ENCODE results near the gene LCN9.
"Not testable (repeated sequence)": the region's sequence is repeated elsewhere in the genome, so short reads cannot be mapped to it uniquely, and the experiment has no call there.

LCN9 gene, protein sequence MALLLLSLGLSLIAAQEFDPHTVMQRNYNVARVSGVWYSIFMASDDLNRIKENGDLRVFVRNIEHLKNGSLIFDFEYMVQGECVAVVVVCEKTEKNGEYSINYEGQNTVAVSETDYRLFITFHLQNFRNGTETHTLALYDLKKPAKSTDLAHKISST

DNA sequence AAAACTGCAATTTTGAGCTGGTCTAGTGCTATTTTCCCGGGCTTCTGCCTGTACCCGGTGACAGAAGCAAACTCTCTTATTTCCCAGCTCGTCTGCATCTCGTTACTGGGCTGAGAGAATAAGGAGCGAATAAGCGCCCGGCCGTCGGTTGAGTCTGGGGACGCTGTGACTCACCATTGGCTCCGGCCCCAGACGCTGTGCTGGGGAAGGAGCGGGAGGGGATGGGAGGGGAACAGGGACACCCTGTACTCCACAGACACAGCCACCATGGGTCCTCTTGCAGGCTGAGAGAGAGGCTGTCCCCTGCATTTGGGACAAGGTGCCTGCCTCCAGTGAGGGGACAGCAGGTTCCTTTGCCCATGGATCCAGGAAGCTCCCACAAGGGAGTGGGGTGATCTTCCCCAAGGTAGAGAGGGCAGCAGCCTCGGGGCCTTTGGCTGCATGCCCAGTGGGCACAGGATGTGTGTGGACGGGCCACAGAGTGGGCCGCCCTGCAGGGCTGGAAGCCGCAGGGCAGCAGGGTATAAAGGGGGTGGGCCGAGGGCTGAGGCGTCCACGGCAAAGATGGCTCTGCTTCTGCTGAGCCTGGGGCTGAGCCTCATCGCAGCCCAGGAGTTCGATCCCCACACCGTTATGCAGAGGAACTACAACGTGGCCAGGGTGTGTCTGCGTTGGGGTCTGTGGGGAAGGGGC, at the start of gene LCN9:
TSS of gene LCN9 (plus strand) at position 552 of the 693 bp plus-strand sequence. CDS start at position 565, 13 bp downstream.
- in situ Hi-C loops (cut with MboI; ENCODE audit: low pct_unique_long_range_greater_than_20kb, low sequenced_read_pairs): no loop called here
- no peak for DNase-seq

DNA sequence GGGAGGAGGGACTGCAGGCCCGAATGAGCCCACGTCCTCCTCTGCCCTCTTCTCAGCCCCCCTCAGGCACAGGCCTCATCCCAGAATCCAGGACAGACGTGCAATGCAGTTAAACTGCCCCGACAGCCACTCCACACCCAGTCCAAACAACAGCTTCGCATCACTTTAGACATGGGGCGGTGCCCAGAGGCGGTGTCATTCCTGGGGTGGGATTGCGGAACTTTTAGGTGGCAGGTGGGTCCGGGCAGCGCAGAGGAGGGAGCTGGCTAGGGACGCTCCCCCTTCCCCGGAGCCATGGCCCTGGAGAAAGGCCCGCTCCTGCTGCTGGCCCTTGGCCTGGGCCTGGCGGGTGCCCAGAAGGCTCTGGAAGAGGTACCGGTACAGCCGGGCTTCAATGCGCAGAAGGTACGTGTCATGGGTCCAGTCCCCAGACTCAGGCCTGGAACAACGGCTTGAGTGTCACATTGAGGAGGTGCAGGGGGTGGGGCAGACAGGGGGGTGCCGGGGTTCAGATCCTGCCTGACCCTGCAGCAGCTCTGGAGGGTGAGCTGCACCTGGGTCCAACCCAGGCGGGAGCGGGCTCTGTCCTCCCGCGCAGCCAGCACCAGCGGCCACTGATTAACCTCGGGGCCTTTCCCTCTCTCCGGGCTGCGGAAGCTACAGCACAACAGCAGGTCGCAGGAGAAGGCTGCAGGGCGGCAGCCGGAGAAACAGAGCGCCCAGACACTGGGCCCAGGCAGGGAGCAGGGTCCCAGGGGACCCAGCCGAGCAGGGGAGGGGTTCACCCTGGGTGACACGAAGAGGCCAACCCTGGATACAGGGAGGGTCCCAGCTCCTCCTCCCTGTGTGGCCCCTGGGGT, 48.9 kb upstream of the LCN9 start:
- in situ Hi-C loops (cut with MboI; ENCODE audit: low pct_unique_long_range_greater_than_20kb, low sequenced_read_pairs): no loop called here
- no peak for DNase-seq

DNA sequence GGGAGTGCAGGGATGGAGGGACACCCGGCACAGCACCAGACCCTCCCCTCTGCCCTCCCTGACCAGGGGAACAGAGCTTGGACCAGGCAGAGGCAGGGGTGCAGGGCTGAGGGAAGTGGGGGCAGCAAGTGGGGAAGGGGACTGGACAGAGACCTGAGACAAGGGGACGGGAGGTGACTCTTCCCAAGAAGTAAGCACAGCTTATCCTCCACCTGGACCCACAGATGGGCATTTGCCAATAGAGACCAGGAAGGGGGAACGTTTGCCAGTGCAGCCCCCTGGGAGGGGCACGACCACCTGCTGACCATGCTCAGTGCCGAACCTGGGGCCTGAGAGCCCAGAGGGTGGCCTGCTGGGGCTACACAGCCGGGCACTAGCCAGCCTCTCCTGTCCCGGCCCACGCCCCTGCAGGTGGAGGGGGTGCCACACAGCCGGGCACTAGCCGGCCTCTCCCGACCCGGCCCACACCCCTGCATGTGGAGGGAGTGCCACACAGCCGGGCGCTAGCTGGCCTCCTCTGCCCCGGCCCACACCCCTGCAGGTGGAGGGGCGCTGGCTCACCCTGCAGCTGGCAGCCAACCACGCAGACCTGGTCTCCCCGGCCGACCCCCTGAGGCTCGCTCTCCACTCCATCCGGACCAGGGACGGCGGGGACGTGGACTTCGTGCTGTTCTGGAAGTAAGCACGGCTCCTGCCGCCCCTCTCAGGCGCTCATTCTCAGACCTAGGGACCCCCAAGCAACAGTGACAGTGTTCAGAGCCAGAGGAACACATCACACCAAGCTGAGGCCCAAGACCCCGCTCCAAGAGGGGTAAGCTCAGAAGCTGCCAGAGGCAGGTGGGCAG, 48.1 kb upstream of the LCN9 start:
- no peak for DNase-seq
- in situ Hi-C loops (cut with MboI; ENCODE audit: low pct_unique_long_range_greater_than_20kb, low sequenced_read_pairs): no loop called here

DNA sequence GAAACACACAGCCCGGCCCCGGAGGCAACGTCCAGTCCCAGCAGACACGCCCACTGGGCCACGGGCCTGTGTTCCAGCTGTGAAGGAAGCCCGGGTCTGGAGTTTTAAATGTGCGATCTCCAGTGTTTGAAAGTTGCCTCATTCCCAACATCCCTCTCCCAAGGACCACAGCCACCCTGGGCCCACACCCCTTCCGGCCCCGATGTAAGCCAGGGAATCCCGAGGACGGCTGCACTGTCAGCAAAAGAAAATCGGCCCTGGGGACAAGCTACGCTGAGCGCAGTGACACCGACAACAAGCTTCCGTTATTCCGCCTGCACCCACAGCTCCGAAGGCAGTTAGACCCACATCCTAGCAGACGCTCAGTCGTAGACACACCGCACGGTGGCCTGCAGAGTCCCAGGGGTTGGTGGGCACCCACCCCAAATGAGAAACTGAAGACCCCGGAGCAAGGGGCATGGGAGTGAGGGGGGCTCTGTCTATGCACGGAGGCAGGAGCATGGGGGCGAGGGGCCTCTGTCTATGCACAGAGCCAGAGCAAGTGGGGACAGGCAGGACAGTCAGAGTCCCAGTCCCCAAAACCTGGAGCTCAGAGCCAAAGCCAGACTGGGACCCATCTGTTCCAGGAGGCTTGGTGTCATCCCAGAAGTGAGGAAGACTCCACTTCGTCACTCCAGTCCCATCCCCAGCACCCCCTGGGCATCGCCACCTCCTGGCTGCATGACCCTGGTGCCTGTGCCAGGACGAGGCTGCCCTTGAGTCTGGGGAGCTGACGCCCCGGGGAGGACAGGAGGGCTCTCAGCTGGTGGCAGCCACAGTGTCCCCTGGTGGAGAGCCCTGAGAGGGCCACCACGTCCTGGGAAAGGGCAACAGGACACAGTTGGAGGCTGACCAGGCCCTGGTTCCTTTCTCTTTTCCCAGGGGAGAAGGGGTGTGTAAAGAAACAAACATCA, 47.2 kb upstream of the LCN9 start:
- DNase-seq: no peak
- in situ Hi-C loops (cut with MboI; ENCODE audit: low pct_unique_long_range_greater_than_20kb, low sequenced_read_pairs): no loop called here

DNA sequence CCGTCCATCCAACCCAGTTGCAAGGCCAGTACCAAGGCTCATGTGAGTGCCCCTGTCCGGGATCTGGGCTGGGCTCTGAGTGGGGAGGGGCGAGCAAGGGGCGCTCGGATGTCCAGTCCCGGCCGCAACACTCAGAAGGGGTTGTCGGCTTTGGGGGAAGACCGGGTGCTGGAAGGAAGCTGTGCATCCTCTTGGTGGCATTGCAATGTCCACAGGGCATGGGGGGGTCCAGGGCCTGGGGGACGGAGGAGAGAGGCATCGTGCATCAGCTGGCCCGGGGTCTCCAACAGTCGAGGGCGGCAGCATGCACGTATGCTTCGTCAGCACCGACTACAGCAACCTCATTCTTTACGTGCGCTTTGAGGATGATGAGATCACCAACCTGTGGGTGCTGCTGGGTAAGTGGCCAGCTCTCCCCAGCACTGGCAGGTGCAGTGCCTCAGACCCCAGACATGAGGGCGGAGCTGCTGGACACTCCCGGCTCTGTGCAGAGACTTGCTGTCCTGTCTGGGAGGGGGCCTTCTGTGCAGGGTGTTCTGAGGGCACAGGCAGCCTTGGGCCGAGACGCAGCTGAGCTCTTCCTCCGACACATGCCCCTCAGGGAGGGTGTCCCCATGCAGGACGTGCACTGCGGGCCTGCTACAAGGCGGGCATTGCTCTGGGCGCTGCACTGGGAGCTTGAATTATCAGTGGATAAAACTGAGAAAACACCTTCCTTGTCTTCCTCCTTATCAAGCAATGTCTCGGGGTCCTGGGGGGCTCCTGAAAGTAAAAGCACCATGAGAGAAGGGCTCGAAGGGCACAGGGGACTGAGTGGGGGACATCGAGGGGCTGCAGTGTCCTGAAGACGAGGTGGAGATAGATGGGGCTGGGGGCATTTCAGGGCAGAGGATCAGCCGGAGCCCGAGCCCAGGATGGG, 46.2 kb upstream of the LCN9 start:
- in situ Hi-C loops (cut with MboI; ENCODE audit: low pct_unique_long_range_greater_than_20kb, low sequenced_read_pairs): no loop called here
- DNase-seq: no peak

DNA sequence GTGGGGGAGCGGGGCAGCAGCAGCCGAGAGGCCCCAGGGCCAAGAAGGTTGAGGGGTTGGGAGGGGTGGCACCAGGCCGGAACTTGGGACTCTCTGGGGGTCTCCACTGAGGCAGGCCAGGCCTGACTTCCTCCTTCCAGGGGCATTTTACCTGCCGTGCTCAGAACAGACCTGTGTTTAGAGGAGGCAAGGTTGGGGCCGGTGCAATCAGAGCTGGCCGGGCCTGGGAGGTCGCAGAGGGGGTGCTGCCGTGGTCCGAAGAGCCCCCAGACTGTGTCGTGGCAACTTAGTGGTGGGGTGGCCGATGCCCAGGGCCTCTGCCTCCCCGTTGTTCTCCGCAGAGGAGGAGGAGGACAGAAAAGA, 45.6 kb upstream of the LCN9 start:
- DNase-seq: no peak
- in situ Hi-C loops (cut with MboI; ENCODE audit: low pct_unique_long_range_greater_than_20kb, low sequenced_read_pairs): no loop called here

DNA sequence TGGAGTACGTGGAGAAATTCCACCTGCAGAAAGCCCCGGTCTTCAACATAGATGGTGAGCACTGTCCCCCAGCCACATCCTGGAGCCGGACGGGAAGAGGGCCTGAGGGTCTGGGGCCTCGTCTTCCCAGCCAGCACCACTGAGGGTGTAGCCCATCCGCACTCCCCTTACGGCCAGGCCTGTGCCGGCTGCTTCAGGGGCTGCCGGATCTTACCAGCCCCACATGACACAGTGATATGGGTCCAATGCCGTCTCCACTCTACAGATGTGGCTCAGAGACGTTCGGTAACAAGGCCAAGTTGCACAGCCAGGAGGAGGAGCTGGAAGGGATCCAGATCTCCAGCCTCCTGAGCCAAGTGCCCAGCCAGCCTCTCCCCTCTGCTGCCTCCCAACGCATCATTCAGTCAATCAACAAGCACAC, 45.1 kb upstream of the LCN9 start:
- in situ Hi-C loops (cut with MboI; ENCODE audit: low pct_unique_long_range_greater_than_20kb, low sequenced_read_pairs): no loop called here

DNA sequence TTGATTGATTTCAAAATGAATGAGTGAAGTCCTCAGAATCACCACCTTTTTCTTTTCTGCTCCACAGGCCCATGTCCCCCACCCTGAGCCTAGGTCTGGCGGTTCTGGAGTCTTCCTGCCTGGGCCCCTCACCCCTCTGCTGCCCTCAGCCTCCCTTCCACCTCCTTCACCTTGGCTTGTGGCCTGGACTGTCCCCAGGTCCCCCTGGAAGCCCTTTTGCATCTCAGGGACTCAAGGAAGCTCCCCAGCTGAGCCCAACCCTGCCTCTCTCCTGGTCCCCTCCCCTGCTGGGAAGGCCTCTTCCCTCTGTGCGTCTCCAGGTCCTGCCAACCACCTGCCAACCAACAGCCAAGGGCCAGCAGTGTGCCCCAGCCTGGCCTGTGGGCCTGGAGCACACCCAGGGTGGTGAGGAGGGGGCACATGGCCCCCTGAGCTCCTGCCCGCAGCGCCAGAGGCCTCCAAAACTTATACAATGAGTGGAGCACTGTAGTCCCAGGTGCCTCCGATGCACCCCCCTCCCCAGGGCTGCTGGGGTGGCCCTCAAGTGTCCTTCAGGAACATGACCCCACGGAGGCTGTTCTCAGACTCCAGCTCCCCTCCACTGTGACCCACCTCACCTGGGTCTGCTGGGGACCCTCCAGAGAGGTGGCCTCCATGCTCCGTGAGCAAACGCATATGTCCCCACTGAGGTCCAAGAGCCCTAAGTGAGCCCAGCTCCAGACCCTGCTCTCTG, 44.1 kb upstream of the LCN9 start:
- in situ Hi-C loops (cut with MboI; ENCODE audit: low pct_unique_long_range_greater_than_20kb, low sequenced_read_pairs): no loop called here
- DNase-seq: no peak

More for the DNA sequence above, 45.1 kb upstream of the LCN9 start:
- DNase-seq: no peak

DNA sequence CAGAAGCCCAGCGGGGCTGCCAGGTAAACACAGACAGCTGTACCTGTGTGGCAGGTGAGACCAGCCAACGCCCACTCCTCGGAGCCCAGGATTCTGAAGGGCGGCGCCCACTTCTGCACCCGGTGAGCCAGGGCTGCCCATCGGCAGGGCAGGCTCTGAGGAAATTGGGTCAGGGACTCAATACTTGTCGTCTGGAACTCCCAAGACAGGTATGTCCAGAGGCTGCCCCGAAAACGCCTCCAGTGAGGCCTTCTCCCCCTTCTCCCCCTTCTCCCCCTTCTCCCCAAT, 43.6 kb upstream of the LCN9 start:
- in situ Hi-C loops (cut with MboI; ENCODE audit: low pct_unique_long_range_greater_than_20kb, low sequenced_read_pairs): no loop called here
- DNase-seq: no peak

DNA sequence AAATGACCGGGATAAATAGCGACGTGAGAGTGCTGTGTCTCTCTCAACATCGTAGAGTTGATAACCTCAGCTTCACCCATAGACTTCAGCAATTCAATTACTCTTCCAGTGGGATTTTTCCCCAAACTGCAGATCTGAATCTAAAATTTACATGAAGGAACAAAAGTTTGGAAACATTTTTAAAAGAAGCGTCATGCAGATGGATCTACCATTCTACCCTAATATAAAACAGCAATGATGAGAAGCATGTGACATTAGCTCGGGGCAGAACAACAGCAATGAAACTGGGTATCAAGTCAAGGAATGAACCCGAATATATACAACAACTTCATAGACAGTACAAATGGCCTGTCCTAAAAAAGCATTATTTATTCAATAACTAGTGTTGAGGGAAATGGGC, 42.6 kb upstream of the LCN9 start:
- DNase-seq: no peak
- in situ Hi-C loops (cut with MboI; ENCODE audit: low pct_unique_long_range_greater_than_20kb, low sequenced_read_pairs): no loop called here

DNA sequence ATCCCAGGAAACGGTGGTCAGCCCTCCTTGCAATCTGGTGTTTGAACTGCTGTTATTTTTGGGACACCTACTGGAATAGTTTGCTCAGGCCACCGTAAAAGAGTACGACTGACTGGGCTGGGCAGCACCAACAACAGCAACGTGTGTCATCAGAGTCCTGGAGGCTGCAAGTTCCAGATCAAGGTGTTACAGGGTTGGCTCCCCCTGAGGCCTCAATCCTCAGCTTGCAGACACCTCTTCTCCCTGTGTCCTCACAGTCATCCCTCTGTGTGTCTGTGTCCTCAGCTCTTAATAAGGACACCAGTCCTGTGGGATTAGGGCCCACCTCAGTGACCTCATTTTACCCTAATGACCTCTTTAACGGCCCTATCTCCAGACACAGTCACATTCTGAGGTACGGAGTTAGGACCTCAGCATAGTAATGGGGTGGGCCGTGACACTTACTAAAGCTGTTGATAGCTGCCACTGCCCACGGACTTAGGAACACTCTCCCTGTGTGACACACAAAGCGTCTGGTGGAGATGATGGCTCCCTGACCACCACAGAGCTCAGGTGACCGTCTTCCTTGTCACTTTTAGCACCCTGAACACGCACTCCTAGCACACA, 40.6 kb upstream of the LCN9 start:
- in situ Hi-C loops (cut with MboI; ENCODE audit: low pct_unique_long_range_greater_than_20kb, low sequenced_read_pairs): no loop called here

DNA sequence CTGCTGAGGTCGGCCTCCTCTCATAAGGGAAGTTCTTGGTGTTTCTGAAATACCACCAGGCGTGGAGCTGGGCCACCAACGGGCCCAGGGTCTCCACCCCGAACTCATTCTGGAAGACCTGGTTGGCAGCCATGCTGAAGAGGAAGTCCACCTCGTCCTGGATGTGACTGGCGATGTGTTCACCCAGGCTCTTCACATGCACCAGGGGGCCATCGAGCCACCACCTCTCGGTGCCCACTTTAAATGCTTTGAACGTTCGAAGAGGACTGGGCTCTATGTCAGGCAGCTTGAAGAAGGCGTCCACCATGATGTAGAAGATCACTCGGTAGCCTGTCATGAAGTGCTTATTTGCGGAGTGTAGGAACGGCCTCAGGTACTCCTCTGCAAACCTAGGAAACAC, 38.8 kb upstream of the LCN9 start:
- in situ Hi-C loops (cut with MboI; ENCODE audit: low pct_unique_long_range_greater_than_20kb, low sequenced_read_pairs): no loop called here
- DNase-seq: no peak

More for the DNA sequence above, 40.6 kb upstream of the LCN9 start:
- no peak for DNase-seq

DNA sequence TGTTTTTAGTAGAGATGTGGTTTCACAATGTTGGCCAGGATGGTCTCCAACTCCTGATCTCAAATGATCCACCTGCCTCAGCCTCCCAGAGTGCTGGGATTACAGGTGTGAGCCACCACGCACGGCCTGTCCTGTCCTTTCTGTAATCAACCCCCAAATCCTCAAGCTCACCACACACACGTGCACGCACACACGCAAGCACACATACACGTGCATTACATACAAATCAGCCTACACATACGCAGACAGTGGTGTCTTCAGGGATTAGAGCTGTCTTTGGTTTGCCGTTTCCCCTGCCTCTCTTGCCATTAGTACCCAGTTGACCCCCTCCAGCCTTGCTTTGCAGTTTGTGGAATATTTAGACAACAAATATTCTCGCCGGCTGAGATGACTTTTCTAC, 30.3 kb upstream of the LCN9 start:
- no peak for DNase-seq
- in situ Hi-C loops (cut with MboI; ENCODE audit: low pct_unique_long_range_greater_than_20kb, low sequenced_read_pairs): no loop called here

DNA sequence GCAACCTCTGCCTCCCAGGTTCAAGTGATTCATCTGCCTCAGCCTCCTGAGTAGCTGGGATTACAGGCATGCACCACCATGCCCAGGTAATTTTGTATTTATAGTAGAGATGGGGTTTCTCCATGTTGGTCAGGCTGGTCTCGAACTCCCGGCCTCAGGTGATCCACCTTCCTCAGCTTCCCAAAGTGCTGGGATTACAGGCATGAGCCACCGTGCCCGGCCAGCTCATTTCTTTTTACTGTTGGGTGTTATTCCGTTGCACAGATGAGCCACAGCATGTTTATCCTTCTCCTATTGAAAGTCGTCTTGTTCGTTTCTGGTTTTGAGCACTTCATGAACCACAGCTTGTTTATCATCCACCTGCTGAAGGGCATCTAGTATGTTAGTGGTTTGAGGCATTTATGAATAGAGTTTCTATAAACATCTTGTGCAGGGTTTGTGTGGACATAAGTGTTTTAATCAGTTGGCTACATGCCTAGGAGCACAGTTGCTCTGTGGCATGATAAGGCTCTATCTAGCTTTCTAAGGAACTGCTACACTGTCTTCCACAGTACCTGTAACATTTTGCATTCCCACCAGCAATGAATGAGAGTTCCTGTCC, 26.1 kb upstream of the LCN9 start:
- DNase-seq; in situ Hi-C loops (cut with MboI; ENCODE audit: low pct_unique_long_range_greater_than_20kb, low sequenced_read_pairs): not testable (repeated sequence)

DNA sequence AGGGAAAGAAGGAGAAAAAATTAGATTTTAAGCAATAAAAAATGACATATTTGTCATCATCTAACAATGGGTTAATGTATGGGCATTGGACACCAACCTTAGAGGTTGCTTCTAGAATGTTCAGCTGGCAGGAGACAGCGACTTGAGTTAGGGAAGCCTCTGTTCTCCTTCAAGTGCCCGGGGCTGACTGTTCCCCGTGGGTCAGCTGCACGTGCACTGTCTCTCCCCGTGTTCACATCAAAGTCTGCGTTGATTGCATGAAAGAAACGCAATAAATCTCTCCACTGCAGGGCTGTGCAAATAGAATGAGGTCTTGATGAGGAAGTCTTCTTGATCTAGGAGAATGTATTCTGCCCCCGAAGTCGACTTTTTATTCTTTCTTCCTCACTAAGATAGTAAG, 23.9 kb upstream of the LCN9 start, which contains the start of gene GLT6D1:
TSS of gene GLT6D1 (minus strand) at position 345 of the 400 bp plus-strand sequence. CDS start 353 bp downstream, outside the sequence.
- no peak for DNase-seq
- in situ Hi-C loops (cut with MboI; ENCODE audit: low pct_unique_long_range_greater_than_20kb, low sequenced_read_pairs): no loop called here

DNA sequence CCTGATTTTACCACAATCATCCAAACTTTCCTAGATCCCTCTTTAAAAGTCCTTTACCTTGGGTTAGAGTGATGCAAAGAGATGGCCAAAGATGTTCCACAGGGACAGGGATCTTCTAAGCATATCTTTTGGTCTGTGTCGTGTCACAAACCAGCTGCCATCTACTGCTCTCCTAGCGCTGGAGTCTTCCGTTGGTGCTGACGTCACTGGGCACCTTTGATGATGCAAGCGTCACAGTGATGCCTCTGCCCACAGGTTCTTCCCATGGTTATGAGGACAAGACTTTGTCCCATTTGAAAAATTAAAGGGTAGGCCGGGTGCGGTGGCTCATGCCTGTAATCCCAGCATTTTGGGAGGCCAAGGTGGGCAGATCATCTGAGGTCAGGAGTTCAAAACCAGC, 22.1 kb upstream of the LCN9 start:
- in situ Hi-C loops (cut with MboI; ENCODE audit: low pct_unique_long_range_greater_than_20kb, low sequenced_read_pairs): no loop called here
- no peak for DNase-seq

Measured in KBM-7 (cell line).